ENCODE data around the gene UVRAG. TPM values are rescaled to one million over a fixed set of nuclear protein-coding genes. Genes with fewer than 3 reads are reported as not detected.

The UVRAG gene
- total RNA-seq, 2 donors from 2014 or later: 12.8 to 13.7 TPM

DNA sequence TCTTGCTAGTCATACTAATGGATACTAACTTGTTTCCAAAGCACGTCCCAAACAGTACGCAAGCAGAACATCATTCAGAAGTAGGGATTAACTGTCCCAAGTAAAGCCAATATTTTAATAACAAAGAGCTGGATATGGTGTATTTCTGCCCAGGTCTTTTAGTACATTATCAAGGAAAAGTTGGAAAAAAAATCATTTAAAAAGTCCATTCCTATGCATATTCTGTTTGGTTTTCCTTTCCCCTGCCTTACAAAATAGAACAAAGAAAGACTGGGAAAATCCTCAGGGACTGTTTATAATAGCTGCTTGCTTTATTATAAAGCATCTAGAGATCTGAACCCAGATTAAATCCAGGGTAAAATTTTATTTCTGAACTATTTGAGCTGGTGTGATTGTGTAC is 83.9 kb downstream of the UVRAG start:
- no peak overlapping the region for H3K4me3 ChIP-seq
- TF ChIP-seq, protein P1, sequence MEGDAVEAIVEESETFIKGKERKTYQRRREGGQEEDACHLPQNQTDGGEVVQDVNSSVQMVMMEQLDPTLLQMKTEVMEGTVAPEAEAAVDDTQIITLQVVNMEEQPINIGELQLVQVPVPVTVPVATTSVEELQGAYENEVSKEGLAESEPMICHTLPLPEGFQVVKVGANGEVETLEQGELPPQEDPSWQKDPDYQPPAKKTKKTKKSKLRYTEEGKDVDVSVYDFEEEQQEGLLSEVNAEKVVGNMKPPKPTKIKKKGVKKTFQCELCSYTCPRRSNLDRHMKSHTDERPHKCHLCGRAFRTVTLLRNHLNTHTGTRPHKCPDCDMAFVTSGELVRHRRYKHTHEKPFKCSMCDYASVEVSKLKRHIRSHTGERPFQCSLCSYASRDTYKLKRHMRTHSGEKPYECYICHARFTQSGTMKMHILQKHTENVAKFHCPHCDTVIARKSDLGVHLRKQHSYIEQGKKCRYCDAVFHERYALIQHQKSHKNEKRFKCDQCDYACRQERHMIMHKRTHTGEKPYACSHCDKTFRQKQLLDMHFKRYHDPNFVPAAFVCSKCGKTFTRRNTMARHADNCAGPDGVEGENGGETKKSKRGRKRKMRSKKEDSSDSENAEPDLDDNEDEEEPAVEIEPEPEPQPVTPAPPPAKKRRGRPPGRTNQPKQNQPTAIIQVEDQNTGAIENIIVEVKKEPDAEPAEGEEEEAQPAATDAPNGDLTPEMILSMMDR (IDR thresholded peaks at IDR 0.05): no peak
- H3K27ac ChIP-seq: no peak overlapping the region
- H3K9me3 ChIP-seq: no peaks in the 10 kb centered on the region
- no peaks in the 10 kb centered on the region for H3K4me1 ChIP-seq
- H3K36me3 ChIP-seq: no peaks in the 10 kb centered on the region
- intact Hi-C loops (cut with DNase I): loop anchor here (5.0 kb wide), 1 partner anchor 418 kb away; no protein-coding TSS in a partner anchor
- no peak for DNase-seq
- H3K27me3 ChIP-seq: no peaks in the 10 kb centered on the region
- H3K9ac ChIP-seq (ENCODE audit: low read depth in 2 of 2, low read length in 2 of 2): no peak overlapping the region

DNA sequence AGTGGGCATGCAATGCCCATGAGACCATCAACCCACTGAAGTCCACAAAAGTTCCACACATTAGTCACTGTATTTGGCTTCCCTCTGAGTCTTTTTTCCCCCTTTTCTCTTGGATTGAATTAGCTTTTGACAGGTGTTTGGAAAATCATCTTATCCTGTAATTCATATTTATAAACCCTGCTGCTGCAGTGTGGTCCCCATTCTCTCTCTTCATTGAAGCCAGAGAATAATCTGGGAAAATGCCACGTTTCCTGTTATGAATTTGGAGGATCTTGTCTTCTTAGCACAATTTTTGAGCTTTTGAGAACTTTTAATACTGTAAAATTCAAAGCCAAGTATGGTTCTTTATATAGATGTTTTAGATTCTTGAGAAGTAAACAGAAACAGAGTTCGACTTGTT is 84.8 kb downstream of the UVRAG start:
- Histone ChIP-seq H3K27me3 (no peaks in the 10 kb centered on the region), H3K4me1 (no peaks in the 10 kb centered on the region), H3K36me3 (no peaks in the 10 kb centered on the region), H3K4me3 (no peak overlapping the region), H3K27ac (no peak overlapping the region), H3K9ac (ENCODE audit: low read depth in 2 of 2, low read length in 2 of 2) (no peak overlapping the region), H3K9me3 (no peaks in the 10 kb centered on the region)
- TF ChIP-seq, protein P1 (IDR thresholded peaks at IDR 0.05): no peak
- intact Hi-C loops (cut with DNase I): loop anchor here (5.0 kb wide), 1 partner anchor 417 kb away; no protein-coding TSS in a partner anchor
- DNase-seq: no peak

DNA sequence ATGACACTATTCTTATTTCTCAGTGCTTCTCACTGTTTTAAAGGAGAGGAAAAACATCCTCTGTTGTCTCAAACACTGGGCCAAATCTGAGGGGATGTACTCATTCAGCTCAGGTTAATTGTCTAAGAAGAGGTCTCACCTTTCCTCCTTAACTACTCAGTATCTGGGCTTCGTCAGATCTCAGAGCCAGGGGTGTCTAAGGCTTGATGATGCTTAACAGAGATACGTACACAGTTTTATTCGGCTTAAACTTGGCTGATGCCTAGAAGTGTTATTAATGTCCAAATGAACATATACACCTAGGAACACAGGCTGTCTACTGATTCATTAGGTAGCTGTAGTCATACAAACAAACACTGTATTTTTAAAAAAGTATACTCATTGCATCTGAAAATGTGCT is 85.8 kb downstream of the UVRAG start:
- intact Hi-C loops (cut with DNase I): no loop called here
- no peak for DNase-seq
- H3K36me3 ChIP-seq: no peaks in the 10 kb centered on the region
- no peaks in the 10 kb centered on the region for H3K9me3 ChIP-seq
- H3K4me1 ChIP-seq: no peaks in the 10 kb centered on the region
- no peak overlapping the region for H3K9ac ChIP-seq (ENCODE audit: low read depth in 2 of 2, low read length in 2 of 2)
- TF ChIP-seq, protein P1 (IDR thresholded peaks at IDR 0.05): no peak
- H3K27ac ChIP-seq: no peak overlapping the region
- no peaks in the 10 kb centered on the region for H3K27me3 ChIP-seq
- H3K4me3 ChIP-seq: no peak overlapping the region

DNA sequence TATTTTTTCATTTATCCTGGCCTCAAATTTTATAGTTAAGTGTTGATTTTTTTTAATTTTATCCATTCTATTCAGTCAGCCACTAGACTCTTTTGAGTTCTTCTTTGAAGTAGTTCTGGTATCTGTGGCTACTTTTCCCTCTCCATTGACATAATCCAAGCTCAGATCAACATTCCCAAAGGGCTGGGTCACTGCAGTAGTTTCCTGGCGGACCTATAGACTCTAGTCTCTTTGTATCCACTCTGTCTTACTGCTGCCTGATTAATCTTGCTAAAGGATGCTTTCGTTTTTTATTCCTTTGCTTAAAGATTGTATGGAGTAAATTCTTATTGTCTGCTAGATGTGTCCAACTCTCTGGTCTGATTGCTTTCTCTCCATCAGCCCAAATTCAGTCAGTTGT is 87.6 kb downstream of the UVRAG start:
- H3K27me3 ChIP-seq: no peaks in the 10 kb centered on the region
- intact Hi-C loops (cut with DNase I): no loop called here
- no peak overlapping the region for H3K9ac ChIP-seq (ENCODE audit: low read depth in 2 of 2, low read length in 2 of 2)
- no peaks in the 10 kb centered on the region for H3K4me1 ChIP-seq
- no peaks in the 10 kb centered on the region for H3K9me3 ChIP-seq
- TF ChIP-seq, protein P1 (IDR thresholded peaks at IDR 0.05): no peak
- DNase-seq: no peak
- H3K4me3 ChIP-seq: no peak overlapping the region
- H3K27ac ChIP-seq: no peak overlapping the region
- no peaks in the 10 kb centered on the region for H3K36me3 ChIP-seq

DNA sequence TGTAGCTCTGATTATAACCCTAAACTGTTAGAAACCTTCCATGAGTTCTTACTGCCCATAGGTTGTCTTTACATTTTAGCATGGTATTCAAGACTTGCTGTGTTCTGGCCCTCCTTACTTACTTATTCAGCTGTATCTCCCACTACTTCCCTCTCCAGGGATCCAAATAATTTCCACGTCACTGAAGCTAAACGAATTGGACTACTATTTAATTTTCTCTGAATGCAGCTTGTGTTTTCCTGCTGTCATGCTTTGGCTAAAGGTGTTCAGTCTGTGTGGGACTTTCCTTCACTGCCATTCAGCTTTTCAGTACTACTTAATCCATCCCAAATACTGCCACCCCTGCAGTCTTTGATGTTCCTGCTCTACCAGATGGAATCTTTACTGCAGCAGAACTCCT is 88.3 kb downstream of the UVRAG start:
- Histone ChIP-seq H3K9ac (ENCODE audit: low read depth in 2 of 2, low read length in 2 of 2) (no peak overlapping the region), H3K27ac (no peak overlapping the region), H3K9me3 (no peaks in the 10 kb centered on the region), H3K36me3 (no peaks in the 10 kb centered on the region), H3K4me1 (no peaks in the 10 kb centered on the region), H3K27me3 (no peaks in the 10 kb centered on the region), H3K4me3 (no peak overlapping the region)
- TF ChIP-seq, protein P1 (IDR thresholded peaks at IDR 0.05): no peak
- intact Hi-C loops (cut with DNase I): no loop called here
- DNase-seq: no peak

DNA sequence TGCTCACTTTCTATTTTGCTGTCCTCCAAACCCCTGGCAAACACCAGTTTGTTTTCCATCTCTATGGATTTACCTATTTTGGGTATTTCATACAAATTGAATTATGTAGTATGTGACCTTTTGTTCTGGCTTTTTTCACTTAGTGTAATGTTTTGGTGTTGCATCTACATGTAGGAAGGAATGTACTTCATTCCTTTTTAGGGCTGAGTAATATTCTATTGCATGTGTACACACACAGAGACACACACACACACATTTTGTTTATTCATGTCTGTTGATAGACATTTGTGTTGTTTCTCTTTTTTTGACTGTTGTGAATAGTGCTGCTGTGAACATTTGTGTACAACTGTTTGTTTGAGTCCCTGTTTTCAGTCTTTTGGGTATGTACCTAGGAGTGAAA is 90.4 kb downstream of the UVRAG start:
- intact Hi-C loops (cut with DNase I): no loop called here
- TF ChIP-seq, protein P1 (IDR thresholded peaks at IDR 0.05): no peak
- H3K9me3 ChIP-seq: no peaks in the 10 kb centered on the region

More for the DNA sequence above, 90.4 kb downstream of the UVRAG start:
- no peak for DNase-seq
- no peak overlapping the region for H3K9ac ChIP-seq (ENCODE audit: low read depth in 2 of 2, low read length in 2 of 2)
- H3K36me3 ChIP-seq: no peaks in the 10 kb centered on the region
- H3K27me3 ChIP-seq: no peaks in the 10 kb centered on the region
- H3K4me1 ChIP-seq: no peaks in the 10 kb centered on the region
- H3K27ac ChIP-seq: no peak overlapping the region
- H3K4me3 ChIP-seq: no peak overlapping the region
